Peyer's patch (tissue), 4 donors: ENCODE results near the gene ARHGEF4. TPM values are rescaled to one million over a fixed set of nuclear protein-coding genes. Genes with fewer than 3 reads are reported as not detected.

Experiments used
- DNase-seq, 3 donors: peaks; one replicate each; pipeline ENCODE4 v3.0.0-alpha.2; 2017 to 2019
- H3K27ac ChIP-seq, 4 donors: fragments of 200-600 bp; sonication (generic); one replicate each; pipeline ENCODE4 v1.5.1; 2016 to 2019
- H3K27me3 ChIP-seq, 2 donors: fragments of 200-600 bp; sonication (generic); one replicate each; pipeline ENCODE4 v1.5.1; 2019
- H3K36me3 ChIP-seq, 3 donors: fragments of 200-600 bp; sonication (generic); one replicate each; pipeline ENCODE4 v1.5.1; 2016 to 2019
- H3K4me1 ChIP-seq, 4 donors: fragments of 200-600 bp; sonication (generic); one replicate each; pipeline ENCODE4 v1.5.1; 2016 to 2019
- H3K4me3 ChIP-seq, 4 donors: fragments of 200-600 bp; sonication (generic); 1 replicate in 3 of 4; 2 replicates in 1 of 4; pipeline ENCODE4 v1.5.1; 2016 to 2019; ENCODE audit warnings: mild to moderate bottlenecking in 1 of 4
- H3K9me3 ChIP-seq, 4 donors: fragments of 200-600 bp; sonication (generic); one replicate each; pipeline ENCODE4 v1.5.1; 2016 to 2019; ENCODE audit warnings: mild to moderate bottlenecking in 1 of 4
- CTCF ChIP-seq, 6 experiments: fragments of 450-650 bp in 4 of 6; fragments of 200-600 bp in 2 of 6; sonication (generic) in 1 of 6; IDR thresholded peaks; one replicate each; pipeline ENCODE4 v1.5.1; 2017 to 2019; ENCODE audit warnings: antibody characterized with exemption in 6 of 6, mild to moderate bottlenecking in 3 of 6, moderate library complexity in 1 of 6
- POLR2A ChIP-seq, 2 donors: fragments of 450-650 bp; IDR thresholded peaks; one replicate each; pipeline ENCODE4 v1.5.1; 2017; ENCODE audit warnings: antibody characterized with exemption in 2 of 2, mild to moderate bottlenecking in 2 of 2, moderate library complexity in 2 of 2
- total RNA-seq, 4 donors: library from RNA; depleted of rRNA; stranded (reverse); fragments of >200 nt; gene quantifications; one replicate each; pipeline ENCODE4 v1.1.0, GENCODE V29; 2016

ARHGEF4 gene
- total RNA-seq, 4 donors from 2014 or later, result 1.1 to 10.7 (median 1.6) TPM

GRCh38 chr2:130869441-130870160 lies 32.9 kb downstream of the ARHGEF4 start:
- H3K4me1 ChIP-seq, result no peaks in the 10 kb centered on the region
- H3K9me3 ChIP-seq, result no peaks in the 10 kb centered on the region
- no peaks in the 10 kb centered on the region for H3K36me3 ChIP-seq
- no peak for TF ChIP-seq POLR2A (IDR thresholded peaks at IDR 0.05)
- no peak for TF ChIP-seq CTCF (IDR thresholded peaks at IDR 0.05)
- no peak overlapping the region for H3K27ac ChIP-seq
- DNase-seq, result peak in 1 of 3 donors; percentile 18
- H3K4me3 ChIP-seq, result no peak overlapping the region
- no peaks in the 10 kb centered on the region for H3K27me3 ChIP-seq

DNA sequence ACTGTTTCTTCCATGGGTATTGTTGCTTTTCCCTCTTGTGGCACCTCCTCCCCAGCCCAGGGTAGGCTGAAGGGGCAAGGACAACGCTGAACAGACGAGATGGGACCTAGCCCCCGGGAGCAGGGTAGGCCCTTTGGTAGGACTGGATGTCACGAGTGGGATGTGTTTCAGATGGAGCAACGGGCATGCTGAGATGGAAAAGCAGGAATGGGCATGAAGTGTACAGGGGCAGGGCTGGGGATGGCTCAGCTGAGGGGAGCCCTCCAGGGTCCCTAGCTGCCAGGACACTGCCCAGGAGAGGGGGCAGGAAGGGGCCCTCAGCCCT lies 33.4 kb downstream of the ARHGEF4 start:
- no peaks in the 10 kb centered on the region for H3K36me3 ChIP-seq
- H3K4me1 ChIP-seq, result no peaks in the 10 kb centered on the region
- H3K27ac ChIP-seq, result no peak overlapping the region
- peak in 1 of 3 donors; percentile 30 for DNase-seq
- H3K9me3 ChIP-seq, result no peaks in the 10 kb centered on the region
- TF ChIP-seq POLR2A (IDR thresholded peaks at IDR 0.05) (no peak), CTCF (IDR thresholded peaks at IDR 0.05) (no peak)
- H3K4me3 ChIP-seq, result no peak overlapping the region
- no peaks in the 10 kb centered on the region for H3K27me3 ChIP-seq

DNA sequence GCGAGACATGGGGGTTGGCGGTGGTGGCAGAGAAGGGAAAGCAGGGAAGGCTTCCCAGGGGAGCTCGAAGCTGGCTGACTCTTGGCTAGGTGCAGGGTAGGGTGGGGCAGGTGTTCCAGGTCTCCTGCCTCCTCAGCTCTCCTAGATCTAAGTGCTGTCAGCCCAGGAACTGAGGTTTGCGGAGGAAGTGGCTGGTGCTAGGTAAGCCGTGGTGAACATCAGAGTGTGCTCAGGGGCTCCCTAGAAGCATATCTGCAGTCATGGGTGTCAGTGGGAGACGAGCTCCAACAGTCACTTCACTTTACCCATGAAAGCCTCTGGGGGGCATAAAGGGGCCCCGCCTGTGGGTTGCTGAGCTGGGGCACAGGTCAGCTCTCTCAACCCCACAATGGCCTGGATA lies 34.1 kb downstream of the ARHGEF4 start:
- H3K27ac ChIP-seq, result no peak overlapping the region
- H3K27me3 ChIP-seq, result no peaks in the 10 kb centered on the region
- TF ChIP-seq CTCF (IDR thresholded peaks at IDR 0.05), result no peak
- TF ChIP-seq POLR2A (IDR thresholded peaks at IDR 0.05), result no peak
- H3K36me3 ChIP-seq, result no peaks in the 10 kb centered on the region
- no peaks in the 10 kb centered on the region for H3K4me1 ChIP-seq
- no peak overlapping the region for H3K4me3 ChIP-seq
- no peaks in the 10 kb centered on the region for H3K9me3 ChIP-seq
- DNase-seq, result peak in 1 of 3 donors; percentile 7

- H3K4me3 ChIP-seq, result no peak overlapping the region
- DNase-seq, result peak in 1 of 3 donors; percentile 27
- TF ChIP-seq CTCF (IDR thresholded peaks at IDR 0.05), result no peak
- TF ChIP-seq POLR2A (IDR thresholded peaks at IDR 0.05), result no peak
- H3K4me1 ChIP-seq, result no peaks in the 10 kb centered on the region
- H3K36me3 ChIP-seq, result no peaks in the 10 kb centered on the region
- H3K27me3 ChIP-seq, result no peaks in the 10 kb centered on the region
- H3K27ac ChIP-seq, result no peak overlapping the region
- H3K9me3 ChIP-seq, result no peaks in the 10 kb centered on the region
These were observed 35.4 kb downstream of the ARHGEF4 start for GRCh38 chr2:130871843-130872740.

DNA sequence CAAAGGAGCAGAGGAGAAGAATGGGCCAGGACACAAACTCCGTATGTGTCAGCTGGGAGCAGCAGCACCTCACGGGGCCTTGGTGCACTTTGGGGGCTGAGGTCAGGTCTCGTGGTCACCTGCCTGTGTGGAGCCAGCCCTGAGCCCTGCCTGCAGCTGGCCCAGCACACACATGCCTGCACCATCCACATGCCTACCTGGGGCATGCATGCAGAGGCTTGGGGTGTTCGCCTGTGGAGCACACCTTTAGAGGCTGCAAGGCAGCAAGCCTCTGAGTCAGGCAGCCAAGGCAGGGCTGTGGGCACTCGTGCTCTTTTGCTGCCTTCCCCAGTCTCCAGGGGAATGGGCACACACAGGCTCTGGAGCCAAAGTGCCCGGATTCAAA lies 36.0 kb downstream of the ARHGEF4 start:
- Histone ChIP-seq H3K27me3 (no peaks in the 10 kb centered on the region), H3K4me1 (no peaks in the 10 kb centered on the region), H3K9me3 (no peaks in the 10 kb centered on the region), H3K27ac (no peak overlapping the region), H3K36me3 (no peaks in the 10 kb centered on the region), H3K4me3 (no peak overlapping the region)
- DNase-seq, result peak in 1 of 3 donors; percentile 13
- TF ChIP-seq CTCF (IDR thresholded peaks at IDR 0.05) (no peak), POLR2A (IDR thresholded peaks at IDR 0.05) (no peak)
